GM19395 (cell line): ENCODE data around the gene ACSL5.
A peak's percentile ranks its signal among the peaks of the same experiment; 100 is the strongest.
"Not testable (repeated sequence)": the region's sequence is repeated elsewhere in the genome, so short reads cannot be mapped to it uniquely, and the experiment has no call there.

ENCODE experiments used
- ATAC-seq: cut with Tn5 transposase; IDR thresholded peaks from one replicate; pipeline ENCODE4 v1.9.1; 2021; ENCODE audit warnings: mild to moderate bottlenecking, moderate library complexity; ENCODE audit not compliant: unreplicated experiment

The ACSL5 gene

GRCh38 chr10:112372182-112372810, 1.6 kb upstream of the ACSL5 start:
- not testable (repeated sequence) for ATAC-seq

GRCh38 chr10:112374724-112375541, 1.0 kb downstream of the ACSL5 start:
- ATAC-seq = peak; percentile 41

- peak; percentile 91 for ATAC-seq
Observed at GRCh38 chr10:112375721-112376395, 1.9 kb downstream of the ACSL5 start.

- peak; percentile 41 for ATAC-seq
Observed at GRCh38 chr10:112376396-112376790, 2.5 kb downstream of the ACSL5 start.

GRCh38 chr10:112377116-112377515, 3.2 kb downstream of the ACSL5 start:
- not testable (repeated sequence) for ATAC-seq

- no peak for ATAC-seq
Observed at GRCh38 chr10:112379635-112380296, 5.8 kb downstream of the ACSL5 start.

GRCh38 chr10:112382515-112383235, 8.8 kb downstream of the ACSL5 start:
- ATAC-seq = no peak

- ATAC-seq = no peak
Observed at GRCh38 chr10:112383325-112383724, 9.4 kb downstream of the ACSL5 start.

GRCh38 chr10:112384141-112384540, 10.2 kb downstream of the ACSL5 start:
- ATAC-seq = no peak

- no peak for ATAC-seq
Observed at GRCh38 chr10:112385201-112385600, 11.3 kb downstream of the ACSL5 start.

GRCh38 chr10:112388056-112388455, 14.1 kb downstream of the ACSL5 start:
- ATAC-seq = not testable (repeated sequence)

GRCh38 chr10:112388548-112388947, 14.6 kb downstream of the ACSL5 start:
- ATAC-seq = no peak

GRCh38 chr10:112389271-112389822, 15.4 kb downstream of the ACSL5 start:
- ATAC-seq = peak; percentile 82

- ATAC-seq = no peak
Observed at GRCh38 chr10:112390125-112390703, 16.3 kb downstream of the ACSL5 start.

GRCh38 chr10:112393341-112393740, 19.4 kb downstream of the ACSL5 start:
- no peak for ATAC-seq

GRCh38 chr10:112393827-112394226, 19.9 kb downstream of the ACSL5 start:
- no peak for ATAC-seq

GRCh38 chr10:112394475-112394875, 20.6 kb downstream of the ACSL5 start:
- peak; percentile 50 for ATAC-seq

- no peak for ATAC-seq
Observed at GRCh38 chr10:112395809-112396530, 22.1 kb downstream of the ACSL5 start.

- no peak for ATAC-seq
Observed at GRCh38 chr10:112397592-112397991, 23.7 kb downstream of the ACSL5 start.
